GM12878 (cell line): ENCODE results near the gene OR13C8. TPM values are rescaled to one million over a fixed set of nuclear protein-coding genes. Genes with fewer than 3 reads are reported as not detected.

Source experiments
- ATAC-seq: fragments of 200-7000 bp; cut with Tn5 transposase; 3 replicates; pipeline ENCODE4 v1.9.1; 2020; ENCODE audit warnings: mild to moderate bottlenecking, moderate library complexity
- BruUV-seq: library from RNA; stranded (reverse); fragments of 400-500 nt; replicated peaks from 2 replicates; lab custom pipeline; 2021; lab: Mats Ljungman, UMichigan
- CTCF ChIA-PET: fragments of 300-600 bp; sonication (Branson Sonifier 250); formaldehyde crosslinking; extraction: SDS; loops from one replicate; lab custom pipeline; 2021; ENCODE audit warnings: inconsistent platforms; lab: Yijun Ruan, JAX
- POLR2A ChIA-PET: fragments of 350-600 bp; formaldehyde crosslinking; extraction: SDS; loops from one replicate; lab custom pipeline; 2021; ENCODE audit warnings: inconsistent platforms; lab: Charles Lee
- RAD21 ChIA-PET: fragments of 300-600 bp; sonication (Branson Sonifier 250); formaldehyde crosslinking; loops from one replicate; lab custom pipeline; 2023; ENCODE audit warnings: antibody characterized with exemption; ENCODE audit not compliant: unreplicated experiment; lab: Charles Lee
- SMC1A ChIA-PET: fragments of 300-600 bp; sonication (Branson Sonifier 250); formaldehyde crosslinking; loops from one replicate; lab custom pipeline; 2023; ENCODE audit not compliant: unreplicated experiment, uncharacterized antibody; lab: Charles Lee
- DNase-seq: peaks from one replicate; pipeline ENCODE4 v3.0.0-alpha.2; 2011; ENCODE audit warnings: low read depth, low spot score
- FAIRE-seq: peaks from 3 replicates; lab custom pipeline; 2011; peaks lifted over from hg19 to GRCh38; lab: Jason Lieb, UNC
- H2AFZ ChIP-seq: 2 replicates; pipeline ENCODE4 v1.6.0; 2011; ENCODE audit warnings: low read depth, low read length, control low read depth; ENCODE audit not compliant: control insufficient read depth
- H3K27ac ChIP-seq: 2 replicates; pipeline ENCODE4 v1.5.1; 2011; ENCODE audit warnings: control low read depth; ENCODE audit not compliant: control insufficient read depth, insufficient read depth
- H3K27me3 ChIP-seq, 2 experiments: replicated peaks in 1 of 2; 2 replicates each; pipeline versions ENCODE4 v1.6.0 to v1.6.1; 2011; ENCODE audit warnings: low read length in 1 of 2; ENCODE audit not compliant: control insufficient read depth in 2 of 2, insufficient read depth in 2 of 2
- H3K36me3 ChIP-seq, 2 experiments: 2 replicates each; pipeline ENCODE4 v1.5.1; 2011; ENCODE audit warnings: low read length in 1 of 2; ENCODE audit not compliant: control insufficient read depth in 2 of 2, insufficient read depth in 2 of 2
- H3K4me1 ChIP-seq: 2 replicates; pipeline ENCODE4 v1.6.1; 2011; ENCODE audit warnings: mild to moderate bottlenecking, low read length, moderate library complexity, mixed read lengths; ENCODE audit not compliant: control insufficient read depth, insufficient read depth
- H3K4me2 ChIP-seq: 2 replicates; pipeline ENCODE4 v1.6.0; 2011; ENCODE audit warnings: control low read depth; ENCODE audit not compliant: control insufficient read depth, insufficient read depth
- H3K4me3 ChIP-seq: fragments of 200-600 bp; sonication (generic); 2 replicates; pipeline ENCODE4 v1.5.1; 2016
- H3K79me2 ChIP-seq: 2 replicates; pipeline ENCODE4 v1.6.0; 2011; ENCODE audit warnings: low read length; ENCODE audit not compliant: control insufficient read depth, insufficient read depth
- H3K9ac ChIP-seq: 2 replicates; pipeline ENCODE4 v1.8.0; 2011; ENCODE audit warnings: low read length, control low read depth, mixed read lengths; ENCODE audit not compliant: control insufficient read depth, insufficient read depth
- H3K9me3 ChIP-seq: replicated peaks from 3 replicates; pipeline ENCODE4 v1.5.1; 2011; ENCODE audit warnings: mild to moderate bottlenecking, low read length; ENCODE audit not compliant: control insufficient read depth, insufficient read depth
- H4K20me1 ChIP-seq: 2 replicates; pipeline ENCODE4 v1.6.0; 2011; ENCODE audit not compliant: control insufficient read depth, insufficient read depth
- ATF7 ChIP-seq: fragments of 450-650 bp; IDR thresholded peaks from 2 replicates; pipeline ENCODE4 v1.6.1; 2016; ENCODE audit warnings: low read depth, mild to moderate bottlenecking
- GATAD2B ChIP-seq: fragments of 450-650 bp; conservative IDR thresholded peaks from 2 replicates; pipeline ENCODE4 v1.6.1; 2017; ENCODE audit warnings: low read depth, mild to moderate bottlenecking, moderate library complexity
- MEF2B ChIP-seq: fragments of 450-650 bp; IDR thresholded peaks from 2 replicates; pipeline ENCODE4 v1.6.1; 2018; ENCODE audit warnings: mild to moderate bottlenecking, moderate library complexity; ENCODE audit not compliant: partially characterized antibody, poor library complexity, severe bottlenecking
- MTA2 ChIP-seq: fragments of 450-650 bp; IDR thresholded peaks from 2 replicates; pipeline ENCODE4 v1.6.1; 2016; ENCODE audit warnings: low read depth, mild to moderate bottlenecking, moderate library complexity
- NFIC ChIP-seq: IDR thresholded peaks from 2 replicates; pipeline ENCODE4 v1.6.1; 2012; ENCODE audit warnings: low read depth, mild to moderate bottlenecking, inconsistent platforms, low read length, moderate library complexity
- NR2C1 ChIP-seq: fragments of 450-650 bp; IDR thresholded peaks from 2 replicates; pipeline ENCODE4 v1.6.1; 2017; ENCODE audit warnings: antibody characterized with exemption, mild to moderate bottlenecking, moderate library complexity
- RFX5 ChIP-seq: IDR thresholded peaks from 2 replicates; pipeline ENCODE4 v1.6.1; 2011; ENCODE audit warnings: low read depth, low read length, improper control_type of control experiment
- SIN3A ChIP-seq: IDR thresholded peaks from 2 replicates; pipeline ENCODE4 v1.6.1; 2012; ENCODE audit warnings: low read depth, low read length, improper control_type of control experiment
- SPI1 ChIP-seq: IDR thresholded peaks from 2 replicates; pipeline ENCODE4 v1.6.1; 2011; ENCODE audit warnings: low read depth, mild to moderate bottlenecking, low read length, moderate library complexity, borderline replicate concordance; ENCODE audit not compliant: insufficient read depth
- TARDBP ChIP-seq: IDR thresholded peaks from 2 replicates; pipeline ENCODE4 v1.6.1; 2016; ENCODE audit warnings: borderline replicate concordance
- TCF7 ChIP-seq: IDR thresholded peaks from 2 replicates; pipeline ENCODE4 v1.6.1; 2014; ENCODE audit warnings: antibody characterized with exemption, borderline replicate concordance
- WGBS: methylation state at CpG from one replicate; pipeline ENCODE4 v1.1.6; 2016; ENCODE audit warnings: low lambda C conversion rate; ENCODE audit not compliant: insufficient replicate concordance, insufficient coverage; ENCODE audit errors: missing lambda C conversion rate; 5-methylcytosine and 5-hydroxymethylcytosine counted together
- in situ Hi-C: fragments of 300-500 bp; cut with MboI; formaldehyde crosslinking; loops from 9 replicates; pipeline ENCODE4 v1.14.3; 2018; ENCODE audit warnings: mixed read lengths
- intact Hi-C: fragments of 100-400 bp; cut with micrococcal nuclease; formaldehyde crosslinking; loops from one replicate; pipeline ENCODE4 v1.14.2; 2022; ENCODE audit not compliant: unreplicated experiment
- polyA plus RNA-seq, 11 experiments: library from polyadenylated mRNA; depleted of rRNA in 4 of 11; unstranded in 6 of 11; stranded (reverse) in 5 of 11; fragments of >200 nt; fragmentation: Nextera tagmentation in 4 of 11; fragmentation: Illumina TruSeq in 1 of 11; extraction: Ambion mirVana in 4 of 11; extraction: Trizol in 1 of 11; gene quantifications; 1 replicate in 1 of 11; 2 replicates in 10 of 11; pipeline versions ENCODE4 v1.2.1 to v1.2.3, GENCODE V29; 2011 to 2016; ENCODE audit warnings: inconsistent platforms in 2 of 11, missing spikeins in 2 of 11, low read depth in 1 of 11
- total RNA-seq, 4 experiments: library from RNA; depleted of rRNA in 3 of 4; stranded (reverse); fragments of >200 nt in 3 of 4; fragmentation: Illumina TruSeq in 1 of 4; extraction: Trizol in 1 of 4; gene quantifications; 2 replicates each; pipeline versions ENCODE4 v1.2.1 to v1.2.3, GENCODE V29; 2013 to 2021
- TF ChIP-seq, protein P1 (sequence below): fragments of 450-650 bp; IDR thresholded peaks from 2 replicates; pipeline ENCODE4 v1.6.1; 2017; ENCODE audit warnings: borderline replicate concordance
- TF ChIP-seq, protein P2 (sequence below): fragments of 450-650 bp; IDR thresholded peaks from 2 replicates; pipeline ENCODE4 v1.6.1; 2017; ENCODE audit warnings: mild to moderate bottlenecking, moderate library complexity

OR13C8 gene
- total and polyA plus RNA-seq, 10 of the 15 experiments (the other 5 are each of a cell fraction or from before 2014, with no cell fraction given): not detected

DNA sequence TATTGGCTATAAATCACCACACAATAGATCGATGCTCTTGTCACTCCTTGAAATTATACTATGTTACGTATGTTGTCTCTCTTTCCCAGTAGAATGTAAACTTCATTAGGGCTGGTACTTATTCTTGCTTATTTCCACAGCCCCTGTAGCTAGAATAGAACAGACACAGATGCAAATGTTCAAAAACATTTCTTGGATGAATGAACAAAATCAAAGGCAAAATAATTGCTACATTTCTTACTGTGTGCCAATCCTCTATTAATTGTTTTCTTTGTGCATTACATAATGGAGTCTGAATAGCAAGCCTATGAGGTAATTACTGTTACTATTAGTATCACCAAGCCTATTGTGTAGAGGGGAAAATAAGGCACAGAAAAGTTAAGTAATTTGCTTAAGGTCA lies 37.2 kb downstream of the OR13C8 start:
- TF ChIP-seq, protein P1, sequence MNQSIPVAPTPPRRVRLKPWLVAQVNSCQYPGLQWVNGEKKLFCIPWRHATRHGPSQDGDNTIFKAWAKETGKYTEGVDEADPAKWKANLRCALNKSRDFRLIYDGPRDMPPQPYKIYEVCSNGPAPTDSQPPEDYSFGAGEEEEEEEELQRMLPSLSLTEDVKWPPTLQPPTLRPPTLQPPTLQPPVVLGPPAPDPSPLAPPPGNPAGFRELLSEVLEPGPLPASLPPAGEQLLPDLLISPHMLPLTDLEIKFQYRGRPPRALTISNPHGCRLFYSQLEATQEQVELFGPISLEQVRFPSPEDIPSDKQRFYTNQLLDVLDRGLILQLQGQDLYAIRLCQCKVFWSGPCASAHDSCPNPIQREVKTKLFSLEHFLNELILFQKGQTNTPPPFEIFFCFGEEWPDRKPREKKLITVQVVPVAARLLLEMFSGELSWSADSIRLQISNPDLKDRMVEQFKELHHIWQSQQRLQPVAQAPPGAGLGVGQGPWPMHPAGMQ: no peak
- TF ChIP-seq TCF7 (no peak), NR2C1 (no peak), MTA2 (peak; percentile 52; the same call in 1 of the 2 replicates), ATF7 (peak; percentile 72; the same call in 1 of the 2 replicates), SIN3A (no peak), GATAD2B (no peak), MEF2B (no peak), SPI1 (no peak), TARDBP (no peak), RFX5 (no peak), NFIC (no peak)
- TF ChIP-seq, protein P2, sequence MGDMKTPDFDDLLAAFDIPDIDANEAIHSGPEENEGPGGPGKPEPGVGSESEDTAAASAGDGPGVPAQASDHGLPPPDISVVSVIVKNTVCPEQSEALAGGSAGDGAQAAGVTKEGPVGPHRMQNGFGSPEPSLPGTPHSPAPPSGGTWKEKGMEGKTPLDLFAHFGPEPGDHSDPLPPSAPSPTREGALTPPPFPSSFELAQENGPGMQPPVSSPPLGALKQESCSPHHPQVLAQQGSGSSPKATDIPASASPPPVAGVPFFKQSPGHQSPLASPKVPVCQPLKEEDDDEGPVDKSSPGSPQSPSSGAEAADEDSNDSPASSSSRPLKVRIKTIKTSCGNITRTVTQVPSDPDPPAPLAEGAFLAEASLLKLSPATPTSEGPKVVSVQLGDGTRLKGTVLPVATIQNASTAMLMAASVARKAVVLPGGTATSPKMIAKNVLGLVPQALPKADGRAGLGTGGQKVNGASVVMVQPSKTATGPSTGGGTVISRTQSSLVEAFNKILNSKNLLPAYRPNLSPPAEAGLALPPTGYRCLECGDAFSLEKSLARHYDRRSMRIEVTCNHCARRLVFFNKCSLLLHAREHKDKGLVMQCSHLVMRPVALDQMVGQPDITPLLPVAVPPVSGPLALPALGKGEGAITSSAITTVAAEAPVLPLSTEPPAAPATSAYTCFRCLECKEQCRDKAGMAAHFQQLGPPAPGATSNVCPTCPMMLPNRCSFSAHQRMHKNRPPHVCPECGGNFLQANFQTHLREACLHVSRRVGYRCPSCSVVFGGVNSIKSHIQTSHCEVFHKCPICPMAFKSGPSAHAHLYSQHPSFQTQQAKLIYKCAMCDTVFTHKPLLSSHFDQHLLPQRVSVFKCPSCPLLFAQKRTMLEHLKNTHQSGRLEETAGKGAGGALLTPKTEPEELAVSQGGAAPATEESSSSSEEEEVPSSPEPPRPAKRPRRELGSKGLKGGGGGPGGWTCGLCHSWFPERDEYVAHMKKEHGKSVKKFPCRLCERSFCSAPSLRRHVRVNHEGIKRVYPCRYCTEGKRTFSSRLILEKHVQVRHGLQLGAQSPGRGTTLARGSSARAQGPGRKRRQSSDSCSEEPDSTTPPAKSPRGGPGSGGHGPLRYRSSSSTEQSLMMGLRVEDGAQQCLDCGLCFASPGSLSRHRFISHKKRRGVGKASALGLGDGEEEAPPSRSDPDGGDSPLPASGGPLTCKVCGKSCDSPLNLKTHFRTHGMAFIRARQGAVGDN: no peak
- DNase-seq (no peak), ATAC-seq (peak; percentile 45), FAIRE-seq (no peak)
- ChIA-PET RAD21 (interaction anchor here (0.5 to 0.9 kb wide), 2 partner anchors 61 to 510 kb away, joined by 3 read pairs; no protein-coding TSS in a partner anchor), POLR2A (no interaction called here), CTCF (interaction anchor here (0.9 kb wide), 1 partner anchor 508 kb away, joined by 3 read pairs; no protein-coding TSS in a partner anchor), SMC1A (interaction anchor here (1.2 kb wide), 1 partner anchor 52 kb away, joined by 4 read pairs; no protein-coding TSS in a partner anchor)
- no peak overlapping the region for H3K4me2 ChIP-seq
- H3K79me2 ChIP-seq: no peaks in the 10 kb centered on the region
- H3K4me3 ChIP-seq: no peak overlapping the region
- H3K27ac ChIP-seq: no peak overlapping the region
- in situ Hi-C loops: no loop called here
- WGBS: 23% methylated on average over 2 of the region's 2 CpGs
- H3K27me3 ChIP-seq: no peaks in the 10 kb centered on the region
- no peak overlapping the region for H2AFZ ChIP-seq
- no peaks in the 10 kb centered on the region for H3K36me3 ChIP-seq
- H4K20me1 ChIP-seq: no peaks in the 10 kb centered on the region
- H3K4me1 ChIP-seq: no peaks in the 10 kb centered on the region
- intact Hi-C loops: loop anchor here (5.0 kb wide), 2 partner anchors 76 to 141 kb away; partner anchors contain the start of gene NIPSNAP3A
- H3K9ac ChIP-seq: no peak overlapping the region
- no TSS peak for BruUV-seq
- H3K9me3 ChIP-seq: no peaks in the 10 kb centered on the region
